ENCODE results near the gene GPATCH1. TPM values are rescaled to one million over a fixed set of nuclear protein-coding genes. Genes with fewer than 3 reads are reported as not detected.

Gene GPATCH1
- total and polyA plus RNA-seq, 2 of the 8 experiments (the other 6 are each of a cell fraction or from before 2014, with no cell fraction given) = 4.3 to 8.2 TPM

- TF ChIP-seq CHD7 (IDR thresholded peaks at IDR 0.05; ENCODE audit: insufficient replicate concordance, low read length) (no peak), KDM1A (IDR thresholded peaks at IDR 0.05; ENCODE audit: borderline replicate concordance, low read length) (no peak), ZNF274 (IDR thresholded peaks at IDR 0.05; ENCODE audit: borderline replicate concordance, extremely low read depth, low read length) (no peak), RFX5 (IDR thresholded peaks at IDR 0.05; ENCODE audit: borderline replicate concordance, low read depth, low read length) (no peak), GTF2F1 (IDR thresholded peaks at IDR 0.05; ENCODE audit: borderline replicate concordance, low read depth, low read length) (no peak), CBX8 (IDR thresholded peaks at IDR 0.05; ENCODE audit: borderline replicate concordance, low read depth, low read length) (no peak), CTBP2 (IDR thresholded peaks at IDR 0.05; ENCODE audit: borderline replicate concordance, insufficient read depth, insufficient read length, low read length) (no peak), TCF12 (IDR thresholded peaks at IDR 0.05; ENCODE audit: low read depth, low read length) (no peak), JUN (IDR thresholded peaks at IDR 0.05; ENCODE audit: low read depth, low read length) (no peak), YY1 (IDR thresholded peaks at IDR 0.05; ENCODE audit: low read depth, low read length) (no peak), NRF1 (IDR thresholded peaks at IDR 0.05; ENCODE audit: low read depth, low read length) (no peak), POLR2AphosphoS5 (IDR thresholded peaks at IDR 0.05; ENCODE audit: low read depth, low read length) (no peak)
Measured at GRCh38 chr19:33117501-33117900, 36.5 kb downstream of the GPATCH1 start (continued).
